ENCODE data around the gene MGAT1.
A peak's percentile ranks its signal among the peaks of the same experiment; 100 is the strongest.

MGAT1 gene

DNA sequence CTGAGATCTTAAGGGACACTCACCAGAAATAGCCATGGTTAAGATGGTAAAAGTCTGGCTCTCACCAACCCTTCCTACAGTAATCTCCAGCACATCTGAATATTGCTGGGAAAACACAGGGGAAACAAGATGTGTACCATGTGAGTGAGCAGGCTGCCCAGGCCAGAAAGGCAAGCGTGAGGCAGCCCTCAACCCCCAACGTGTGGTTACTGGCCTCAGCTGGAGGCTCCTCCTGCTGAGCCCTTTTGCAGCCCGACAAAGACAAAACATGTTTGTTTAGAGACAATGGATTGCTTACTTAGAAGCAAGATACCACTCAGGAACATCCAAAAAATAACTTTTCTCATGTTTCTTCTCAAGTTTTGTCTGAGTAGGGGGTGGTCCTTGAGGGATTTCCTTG is 41.8 kb upstream of the MGAT1 start:
- no peak overlapping the region for H3K4me3 ChIP-seq (ENCODE audit: low read length)
- TF ChIP-seq CTCF (conservative IDR thresholded peaks at IDR 0.05; ENCODE audit: low read length), result no peak
- DNase-seq (ENCODE audit: low read depth), result no peak

DNA sequence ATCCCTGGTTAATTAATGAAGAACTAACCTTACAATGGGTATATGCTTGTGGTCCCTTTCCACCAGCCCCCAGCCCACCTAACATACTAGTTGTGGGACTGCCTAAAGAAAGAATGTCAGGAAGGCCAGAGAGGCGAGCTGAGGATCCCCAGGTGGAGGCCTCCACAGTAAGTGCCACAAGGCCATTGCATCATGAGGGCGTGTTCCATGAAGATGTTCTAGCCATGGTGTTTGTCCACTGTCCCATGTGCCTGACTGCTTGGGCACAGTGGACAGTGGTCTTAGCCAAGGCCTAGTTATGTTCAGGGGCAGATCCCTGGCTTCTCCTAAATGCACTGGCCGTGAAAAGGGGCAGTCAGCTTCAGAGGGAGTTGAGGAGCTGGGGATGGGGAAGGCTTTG is 37.3 kb upstream of the MGAT1 start:
- no peak overlapping the region for H3K4me3 ChIP-seq (ENCODE audit: low read length)
- no peak for TF ChIP-seq CTCF (conservative IDR thresholded peaks at IDR 0.05; ENCODE audit: low read length)
- DNase-seq (ENCODE audit: low read depth), result no peak

DNA sequence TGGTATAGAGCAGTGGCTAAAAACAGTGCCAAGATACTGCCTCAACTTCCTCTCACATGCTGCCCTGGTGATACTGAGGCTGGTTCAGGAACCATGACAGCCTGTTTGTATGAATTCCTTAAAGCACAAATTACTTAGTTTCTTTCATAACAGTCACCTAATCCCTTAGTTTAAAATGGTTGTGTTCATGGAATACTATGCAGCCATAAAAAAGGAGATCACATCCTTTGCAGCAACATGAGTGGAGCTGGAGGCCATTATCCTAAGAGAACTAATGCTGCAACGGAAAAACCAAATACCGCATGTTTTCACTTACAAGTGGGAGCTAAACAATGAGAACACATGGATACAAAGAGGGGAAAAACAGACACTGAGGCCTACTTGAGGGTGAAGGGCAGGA is 36.6 kb upstream of the MGAT1 start:
- no peak overlapping the region for H3K4me3 ChIP-seq (ENCODE audit: low read length)
- DNase-seq (ENCODE audit: low read depth), result no peak
- no peak for TF ChIP-seq CTCF (conservative IDR thresholded peaks at IDR 0.05; ENCODE audit: low read length)

- no peak overlapping the region for H3K4me3 ChIP-seq (ENCODE audit: low read length)
- no peak for TF ChIP-seq CTCF (conservative IDR thresholded peaks at IDR 0.05; ENCODE audit: low read length)
- DNase-seq (ENCODE audit: low read depth), result no peak
Measured at GRCh38 chr5:180837478-180837877, 34.9 kb upstream of the MGAT1 start.

- TF ChIP-seq CTCF (conservative IDR thresholded peaks at IDR 0.05; ENCODE audit: low read length), result no peak
- peak overlapping the region; percentile 96 for H3K4me3 ChIP-seq (ENCODE audit: low read length)
- no peak for DNase-seq (ENCODE audit: low read depth)
Measured at GRCh38 chr5:180832638-180833068, 30.0 kb upstream of the MGAT1 start.

DNA sequence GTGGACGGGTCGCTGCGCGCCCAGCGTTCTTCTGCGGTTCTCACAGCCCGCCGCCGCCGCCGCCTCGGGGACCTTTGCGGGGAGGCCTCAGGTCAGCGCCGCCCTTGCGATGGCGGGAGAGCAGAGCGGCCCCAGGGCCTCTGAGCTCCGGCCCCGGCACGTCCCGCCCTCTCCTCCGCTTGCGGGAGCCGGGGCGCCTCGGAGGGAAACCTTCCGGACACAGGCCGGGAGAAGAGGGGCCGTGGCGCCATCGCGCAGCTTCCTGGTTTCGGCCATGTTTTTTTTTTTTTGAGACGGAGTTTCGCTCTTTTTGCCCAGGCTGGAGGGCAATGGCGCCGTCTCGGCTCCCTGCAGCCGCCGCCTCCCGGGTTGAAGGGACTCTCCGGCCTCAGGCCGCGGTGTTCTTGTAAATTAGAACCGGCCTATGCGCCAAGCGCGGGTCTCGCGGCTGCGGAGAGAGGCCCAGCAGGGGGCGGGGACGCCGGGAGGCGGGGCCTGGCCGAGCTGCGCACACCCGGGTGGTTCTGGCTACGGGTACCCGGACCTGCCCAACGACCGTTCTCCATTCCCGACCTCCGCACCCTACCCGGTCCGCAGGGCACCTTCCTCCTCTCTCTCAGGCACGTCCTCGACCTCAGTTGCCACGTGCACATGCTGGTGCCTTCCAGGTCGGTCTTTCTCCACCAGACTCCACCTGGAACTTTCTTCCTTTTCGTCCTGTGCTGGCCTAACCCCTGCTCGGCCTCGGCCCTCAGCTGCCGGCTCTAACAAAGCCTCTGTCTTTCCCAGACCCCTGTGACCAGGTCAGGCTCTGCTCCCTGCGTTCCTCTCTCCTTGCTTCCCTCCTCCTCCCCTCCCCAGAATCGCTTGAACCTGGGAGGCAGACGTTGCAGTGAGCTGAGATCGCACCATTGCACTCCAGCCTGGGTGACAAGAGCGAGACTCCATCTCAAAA is 28.8 kb upstream of the MGAT1 start:
- no peak for TF ChIP-seq CTCF (conservative IDR thresholded peaks at IDR 0.05; ENCODE audit: low read length)
- DNase-seq (ENCODE audit: low read depth), result peak; percentile 61
- peak overlapping the region; percentile 96 for H3K4me3 ChIP-seq (ENCODE audit: low read length)
